ENCODE measurements around the gene TPM3.

Gene TPM3

GRCh38 chr1:154208677-154209388 is 16.9 kb upstream of the TPM3 start:
- TF ChIP-seq TSHZ2 (CRISPR knock-in tag; IDR thresholded peaks at IDR 0.05) = no peak
- no peak for TF ChIP-seq ZNF70 (CRISPR knock-in tag; IDR thresholded peaks at IDR 0.05)
- no peak for TF ChIP-seq CSDC2 (CRISPR knock-in tag; IDR thresholded peaks at IDR 0.05)
- no peak for TF ChIP-seq CREB5 (CRISPR knock-in tag; IDR thresholded peaks at IDR 0.05; ENCODE audit: low read depth)
- no peak for TF ChIP-seq TCF4 (CRISPR knock-in tag; IDR thresholded peaks at IDR 0.05; ENCODE audit: borderline replicate concordance)
- no peak for TF ChIP-seq POU6F1 (CRISPR knock-in tag; IDR thresholded peaks at IDR 0.05; ENCODE audit: borderline replicate concordance, low read depth)
- no peak for ATAC-seq

- ATAC-seq = no peak
- no peak for TF ChIP-seq RARB (CRISPR knock-in tag; IDR thresholded peaks at IDR 0.05)
- TF ChIP-seq TSHZ2 (CRISPR knock-in tag; IDR thresholded peaks at IDR 0.05) = no peak
- TF ChIP-seq BACH2 (CRISPR knock-in tag; IDR thresholded peaks at IDR 0.05; ENCODE audit: borderline replicate concordance) = no peak
- no peak for TF ChIP-seq ZC3H10 (CRISPR knock-in tag; IDR thresholded peaks at IDR 0.05)
- no peak for TF ChIP-seq ESRRG (CRISPR knock-in tag; IDR thresholded peaks at IDR 0.05)
Measured at GRCh38 chr1:154207262-154207661, 15.4 kb upstream of the TPM3 start.

- peak; percentile 60 for ATAC-seq
- no peak for TF ChIP-seq ESRRG (CRISPR knock-in tag; IDR thresholded peaks at IDR 0.05)
- no peak for TF ChIP-seq ZFP30 (CRISPR knock-in tag; IDR thresholded peaks at IDR 0.05)
- TF ChIP-seq POU6F1 (CRISPR knock-in tag; IDR thresholded peaks at IDR 0.05; ENCODE audit: borderline replicate concordance, low read depth) = no peak
- no peak for TF ChIP-seq ZNF565 (CRISPR knock-in tag; conservative IDR thresholded peaks at IDR 0.05; ENCODE audit: low read depth)
- no peak for TF ChIP-seq TSHZ2 (CRISPR knock-in tag; IDR thresholded peaks at IDR 0.05)
- no peak for TF ChIP-seq ISL1 (CRISPR knock-in tag; IDR thresholded peaks at IDR 0.05)
- no peak for TF ChIP-seq ZC3H10 (CRISPR knock-in tag; IDR thresholded peaks at IDR 0.05)
- no peak for TF ChIP-seq RARB (CRISPR knock-in tag; IDR thresholded peaks at IDR 0.05)
- no peak for TF ChIP-seq CSRNP3 (CRISPR knock-in tag; IDR thresholded peaks at IDR 0.05)
- TF ChIP-seq OSR1 (CRISPR knock-in tag; IDR thresholded peaks at IDR 0.05) = no peak
- TF ChIP-seq ARNTL (CRISPR knock-in tag; IDR thresholded peaks at IDR 0.05; ENCODE audit: borderline replicate concordance, low read depth) = no peak
- TF ChIP-seq ZFP3 (CRISPR knock-in tag; IDR thresholded peaks at IDR 0.05) = no peak
- TF ChIP-seq PATZ1 (CRISPR knock-in tag; IDR thresholded peaks at IDR 0.05; ENCODE audit: borderline replicate concordance) = no peak
- no peak for TF ChIP-seq TOX (CRISPR knock-in tag; IDR thresholded peaks at IDR 0.05; ENCODE audit: borderline replicate concordance)
- no peak for TF ChIP-seq TCF4 (CRISPR knock-in tag; IDR thresholded peaks at IDR 0.05; ENCODE audit: borderline replicate concordance)
- TF ChIP-seq ZNF70 (CRISPR knock-in tag; IDR thresholded peaks at IDR 0.05) = no peak
Measured at GRCh38 chr1:154206196-154206595, 14.3 kb upstream of the TPM3 start, which contains the start of gene CFAP141. Gene CFAP141 (minus strand): TSS chr1:154206333. CDS start chr1:154206307, 26 bp downstream.

Data from SK-N-SH treated with all-trans-retinoic acid at 6 μM for 48 hours (cell line).